Smooth muscle cell (in vitro differentiated cells): ENCODE results near the gene C3orf33. TPM values are rescaled to one million over a fixed set of nuclear protein-coding genes. Genes with fewer than 3 reads are reported as not detected.

Source experiments
- DNase-seq: peaks from one replicate; lab custom pipeline; 2025; ENCODE audit not compliant: unreplicated experiment; lab: John Stamatoyannopoulos, UW
- H2AFZ ChIP-seq: fragments of 200-600 bp; sonication (generic); 2 replicates; pipeline ENCODE4 v1.6.0; 2016; ENCODE audit warnings: antibody characterized with exemption, low read depth, mild to moderate bottlenecking
- H3F3A ChIP-seq: fragments of 200-600 bp; sonication (generic); 2 replicates; pipeline ENCODE4 v1.6.0; 2017; ENCODE audit warnings: antibody characterized with exemption, low read depth
- H3K27ac ChIP-seq: fragments of 200-600 bp; sonication (generic); 2 replicates; pipeline ENCODE4 v1.5.1; 2016; ENCODE audit warnings: low read depth, mild to moderate bottlenecking
- H3K27me3 ChIP-seq: fragments of 200-600 bp; sonication (generic); 2 replicates; pipeline ENCODE4 v1.6.1; 2016; ENCODE audit warnings: low read depth, mild to moderate bottlenecking
- H3K36me3 ChIP-seq: fragments of 200-600 bp; sonication (generic); 2 replicates; pipeline ENCODE4 v1.5.1; 2016; ENCODE audit warnings: low read depth
- H3K4me1 ChIP-seq: fragments of 200-600 bp; sonication (generic); 2 replicates; pipeline ENCODE4 v1.5.1; 2016; ENCODE audit warnings: low read depth
- H3K4me2 ChIP-seq: fragments of 200-600 bp; sonication (generic); 2 replicates; pipeline ENCODE4 v1.6.0; 2016; ENCODE audit warnings: mild to moderate bottlenecking
- H3K4me3 ChIP-seq: fragments of 200-600 bp; sonication (generic); 2 replicates; pipeline ENCODE4 v1.5.1; 2016; ENCODE audit warnings: mild to moderate bottlenecking
- H3K79me2 ChIP-seq: fragments of 200-600 bp; sonication (generic); 2 replicates; pipeline ENCODE4 v1.6.0; 2016; ENCODE audit warnings: low read depth, mild to moderate bottlenecking
- H3K9ac ChIP-seq: fragments of 200-600 bp; sonication (generic); 2 replicates; pipeline ENCODE4 v1.6.0; 2016; ENCODE audit warnings: low read depth
- H3K9me3 ChIP-seq: fragments of 200-600 bp; sonication (generic); replicated peaks from 2 replicates; pipeline ENCODE4 v1.5.1; 2016; ENCODE audit warnings: low read depth
- H4K20me1 ChIP-seq: fragments of 200-600 bp; sonication (generic); 2 replicates; pipeline ENCODE4 v1.6.0; 2016; ENCODE audit warnings: low read depth
- CTCF ChIP-seq: fragments of 200-600 bp; sonication (generic); IDR thresholded peaks from 2 replicates; pipeline ENCODE4 v1.5.1; 2017; ENCODE audit warnings: borderline replicate concordance, mild to moderate bottlenecking, antibody characterized with exemption; ENCODE audit not compliant: insufficient read depth, poor library complexity, severe bottlenecking
- WGBS: methylation state at CpG from one replicate; pipeline ENCODE4 v1.1.7; 2016; ENCODE audit warnings: low lambda C conversion rate; 5-methylcytosine and 5-hydroxymethylcytosine counted together
- polyA plus RNA-seq: library from polyadenylated mRNA; unstranded; fragments of >200 nt; fragmentation: Nextera tagmentation; extraction: Ambion mirVana; gene quantifications from 2 replicates; pipeline ENCODE4 v1.2.1, GENCODE V29; 2016
- total RNA-seq: library from RNA; depleted of rRNA; stranded (reverse); fragments of >200 nt; gene quantifications from 2 replicates; pipeline ENCODE4 v1.2.3, GENCODE V29; 2014

Gene C3orf33
- total and polyA plus RNA-seq, 2 experiments from 2014 or later, result 3.4 to 4.3 TPM

- DNase-seq, result no peak
- no peaks in the 10 kb centered on the region for H3K79me2 ChIP-seq
- H3K27me3 ChIP-seq, result no peaks in the 10 kb centered on the region
- H3K4me3 ChIP-seq, result no peak overlapping the region
- no peaks in the 10 kb centered on the region for H3F3A ChIP-seq
- H2AFZ ChIP-seq, result no peak overlapping the region
- TF ChIP-seq CTCF, result no peak
- H3K27ac ChIP-seq, result no peak overlapping the region
- no peak overlapping the region for H3K4me2 ChIP-seq
- H4K20me1 ChIP-seq, result no peaks in the 10 kb centered on the region
- no peaks in the 10 kb centered on the region for H3K36me3 ChIP-seq
- no peaks in the 10 kb centered on the region for H3K9me3 ChIP-seq
- WGBS, result 96% methylated on average over 7 of the region's 7 CpGs
- H3K9ac ChIP-seq, result no peak overlapping the region
- peaks cover 3% of the 10 kb centered on the region for H3K4me1 ChIP-seq
Observed at GRCh38 chr3:155757577-155757976, 48.5 kb downstream of the C3orf33 start.

GRCh38 chr3:155753038-155753639 is 52.9 kb downstream of the C3orf33 start:
- H3K27me3 ChIP-seq, result no peaks in the 10 kb centered on the region
- no peaks in the 10 kb centered on the region for H4K20me1 ChIP-seq
- peak; percentile 34 for TF ChIP-seq CTCF
- H3K9me3 ChIP-seq, result no peaks in the 10 kb centered on the region
- H2AFZ ChIP-seq, result no peak overlapping the region
- no peak for DNase-seq
- no peaks in the 10 kb centered on the region for H3F3A ChIP-seq
- no peak overlapping the region for H3K27ac ChIP-seq
- H3K9ac ChIP-seq, result no peak overlapping the region
- no peaks in the 10 kb centered on the region for H3K36me3 ChIP-seq
- H3K4me1 ChIP-seq, result peaks cover 19% of the 10 kb centered on the region
- H3K4me2 ChIP-seq, result no peak overlapping the region
- no peak overlapping the region for H3K4me3 ChIP-seq
- 76% methylated on average over 11 of the region's 11 CpGs for WGBS
- H3K79me2 ChIP-seq, result no peaks in the 10 kb centered on the region

GRCh38 chr3:155748611-155749365 is 57.3 kb downstream of the C3orf33 start:
- H3K9me3 ChIP-seq, result no peaks in the 10 kb centered on the region
- H3K4me3 ChIP-seq, result no peak overlapping the region
- no peak overlapping the region for H3K4me2 ChIP-seq
- no peak for TF ChIP-seq CTCF
- H3K9ac ChIP-seq, result no peak overlapping the region
- no peaks in the 10 kb centered on the region for H3K79me2 ChIP-seq
- H4K20me1 ChIP-seq, result no peaks in the 10 kb centered on the region
- H3K27me3 ChIP-seq, result peaks cover 40% of the 10 kb centered on the region
- no peaks in the 10 kb centered on the region for H3F3A ChIP-seq
- peaks cover 34% of the 10 kb centered on the region for H3K4me1 ChIP-seq
- DNase-seq, result no peak
- H3K36me3 ChIP-seq, result no peaks in the 10 kb centered on the region
- no peak overlapping the region for H2AFZ ChIP-seq
- no peak overlapping the region for H3K27ac ChIP-seq
- whole genome bisulfite sequencing, result 76% methylated on average over 8 of the region's 8 CpGs

- whole genome bisulfite sequencing, result 83% methylated on average over 3 of the region's 3 CpGs
- Histone ChIP-seq H3F3A (no peaks in the 10 kb centered on the region), H3K27me3 (peaks cover 48% of the 10 kb centered on the region), H3K27ac (no peak overlapping the region), H3K9me3 (no peaks in the 10 kb centered on the region), H3K4me3 (no peak overlapping the region), H3K79me2 (no peaks in the 10 kb centered on the region), H3K4me1 (peaks cover 35% of the 10 kb centered on the region), H2AFZ (no peak overlapping the region), H4K20me1 (no peaks in the 10 kb centered on the region), H3K36me3 (no peaks in the 10 kb centered on the region), H3K9ac (no peak overlapping the region), H3K4me2 (no peak overlapping the region)
- TF ChIP-seq CTCF, result no peak
- no peak for DNase-seq
Observed at GRCh38 chr3:155747946-155748290, 58.2 kb downstream of the C3orf33 start.
